Endothelial cell of umbilical vein (primary cell): ENCODE data around the gene GAS7. TPM values are rescaled to one million over a fixed set of nuclear protein-coding genes. Genes with fewer than 3 reads are reported as not detected.

Source experiments
- BruUV-seq: library from RNA; stranded (reverse); fragments of 400-500 nt; replicated peaks from 2 replicates; lab custom pipeline; 2021; lab: Mats Ljungman, UMichigan
- CTCF ChIA-PET: fragments of 300-600, 350-600 bp; sonication (Branson Sonifier 250); formaldehyde crosslinking; loops from one replicate; lab custom pipeline; 2021; ENCODE audit warnings: antibody characterized with exemption, inconsistent platforms; lab: Charles Lee
- POLR2A ChIA-PET: fragments of 300-600, 350-600 bp; sonication (Branson Sonifier 250); formaldehyde crosslinking; loops from one replicate; lab custom pipeline; 2021; ENCODE audit warnings: antibody characterized with exemption, inconsistent platforms; lab: Charles Lee
- DNase-seq: peaks from one replicate; pipeline ENCODE4 v3.0.0-alpha.2; 2011; ENCODE audit warnings: low read depth, low spot score
- FAIRE-seq: peaks from 2 replicates; lab custom pipeline; 2011; peaks lifted over from hg19 to GRCh38; lab: Jason Lieb, UNC
- H2AFZ ChIP-seq: 2 replicates; pipeline ENCODE4 v1.6.0; 2012; ENCODE audit warnings: low read depth, low read length, control low read depth, inconsistent platforms
- H3K27ac ChIP-seq: 2 replicates; pipeline ENCODE4 v1.5.1; 2011; ENCODE audit warnings: low read depth, mild to moderate bottlenecking, control low read depth, low read length, moderate library complexity; ENCODE audit not compliant: insufficient read depth
- H3K27me3 ChIP-seq, 2 experiments: 2 replicates each; pipeline versions ENCODE4 v1.6.0 to v1.6.1; 2011; ENCODE audit warnings: low read length in 2 of 2, mixed read lengths in 1 of 2; ENCODE audit not compliant: control insufficient read depth in 2 of 2, insufficient read depth in 2 of 2
- H3K36me3 ChIP-seq, 2 experiments: 2 replicates in 1 of 2; 3 replicates in 1 of 2; pipeline ENCODE4 v1.5.1; 2011; ENCODE audit warnings: low read length in 2 of 2, mild to moderate bottlenecking in 1 of 2, moderate library complexity in 1 of 2; ENCODE audit not compliant: control insufficient read depth in 2 of 2, insufficient read depth in 2 of 2; ENCODE audit errors: extremely low read depth in 1 of 2
- H3K4me1 ChIP-seq: 3 replicates; pipeline ENCODE4 v1.5.1; 2011; ENCODE audit warnings: mild to moderate bottlenecking, low read length; ENCODE audit not compliant: control insufficient read depth, insufficient read depth; ENCODE audit errors: extremely low read depth
- H3K4me2 ChIP-seq: 2 replicates; pipeline ENCODE4 v1.6.1; 2011; ENCODE audit warnings: low read length, control low read depth, mixed read lengths; ENCODE audit not compliant: insufficient read depth
- H3K4me3 ChIP-seq, 3 experiments: fragments of 200-600 bp in 1 of 3; sonication (generic), shearing (Covaris generic) in 1 of 3; replicated peaks in 1 of 3; 2 replicates each; pipeline ENCODE4 v1.5.1; 2011 to 2016; ENCODE audit warnings: control low read depth in 3 of 3, low read length in 3 of 3, mild to moderate bottlenecking in 2 of 3, inconsistent platforms in 1 of 3, low read depth in 1 of 3, moderate library complexity in 1 of 3; ENCODE audit not compliant: insufficient read depth in 1 of 3
- H3K79me2 ChIP-seq: 2 replicates; pipeline ENCODE4 v1.6.0; 2012; ENCODE audit warnings: low read length, inconsistent platforms; ENCODE audit not compliant: control insufficient read depth, insufficient read depth
- H3K9ac ChIP-seq: replicated peaks from 2 replicates; pipeline ENCODE3; 2011; ENCODE audit warnings: low read length, control low read depth; ENCODE audit not compliant: insufficient read depth; ENCODE audit errors: extremely low read depth
- H3K9me1 ChIP-seq: replicated peaks from 3 replicates; pipeline ENCODE4 v1.6.0; 2011; ENCODE audit warnings: mild to moderate bottlenecking, low read length; ENCODE audit not compliant: control insufficient read depth, insufficient read depth; ENCODE audit errors: extremely low read depth
- H3K9me3 ChIP-seq: replicated peaks from 2 replicates; pipeline ENCODE4 v1.5.1; 2012; ENCODE audit warnings: low read length, inconsistent platforms; ENCODE audit not compliant: control insufficient read depth, insufficient read depth
- H4K20me1 ChIP-seq: replicated peaks from 2 replicates; pipeline ENCODE3; 2011; ENCODE audit warnings: mild to moderate bottlenecking, low read length; ENCODE audit not compliant: control insufficient read depth, insufficient read depth; ENCODE audit errors: extremely low read depth
- EZH2 ChIP-seq: IDR thresholded peaks from 2 replicates; pipeline ENCODE4 v1.6.1; 2012; ENCODE audit warnings: borderline replicate concordance, low read depth, mild to moderate bottlenecking, moderate library complexity, low read length, inconsistent platforms; ENCODE audit not compliant: severe bottlenecking
- FOS ChIP-seq: IDR thresholded peaks from 2 replicates; pipeline ENCODE4 v1.6.1; 2011; ENCODE audit warnings: mild to moderate bottlenecking, low read length, moderate library complexity, borderline replicate concordance; ENCODE audit not compliant: insufficient read depth
- GATA2 ChIP-seq: IDR thresholded peaks from 2 replicates; pipeline ENCODE4 v1.7.0; 2011; ENCODE audit warnings: low read depth, mild to moderate bottlenecking, moderate library complexity, mixed read lengths, low read length; ENCODE audit not compliant: insufficient read length, insufficient read depth
- JUN ChIP-seq: IDR thresholded peaks from 2 replicates; pipeline ENCODE4 v1.6.1; 2011; ENCODE audit warnings: borderline replicate concordance, low read depth; ENCODE audit not compliant: insufficient read length, insufficient read depth
- MYC ChIP-seq: IDR thresholded peaks from one replicate; pipeline ENCODE4 v1.6.1; 2011; ENCODE audit warnings: mild to moderate bottlenecking, low read depth, low read length
- POLR2AphosphoS5 ChIP-seq: IDR thresholded peaks from 2 replicates; pipeline ENCODE4 v1.6.1; 2012; ENCODE audit warnings: low read depth, mild to moderate bottlenecking, control low read depth, low read length, moderate library complexity; ENCODE audit not compliant: insufficient read depth
- dilution Hi-C: fragments of 300-500 bp; cut with MboI; formaldehyde crosslinking; loops from one replicate; pipeline ENCODE4 v1.15.0; 2019; ENCODE audit warnings: low sequenced_read_pairs; ENCODE audit not compliant: extremely low pct_ligation_motif_present
- intact Hi-C: fragments of 100-400 bp; cut with micrococcal nuclease; formaldehyde crosslinking; loops from one replicate; pipeline ENCODE4 v1.10.0; 2022
- polyA plus RNA-seq, 4 experiments: library from polyadenylated mRNA; depleted of rRNA in 3 of 4; stranded (reverse) in 3 of 4; unstranded in 1 of 4; fragments of >200 nt; gene quantifications; 2 replicates each; pipeline versions ENCODE4 v1.2.1 to v1.2.3, GENCODE V29; 2011 to 2012; ENCODE audit warnings: missing spikeins in 1 of 4
- total RNA-seq: library from RNA; stranded (reverse); gene quantifications from 2 replicates; pipeline ENCODE4 v1.2.3, GENCODE V29; 2021

The GAS7 gene
- total and polyA plus RNA-seq, 2 donors (not counting 3 experiments of a cell fraction or from before 2014, with no cell fraction given): not detected

- DNase-seq (no peak), FAIRE-seq (no peak)
- intact Hi-C loops: no loop called here
- dilution Hi-C loops: no loop called here
- H3K9me1 ChIP-seq: no peaks in the 10 kb centered on the region
- ChIA-PET POLR2A (no interaction called here), CTCF (no interaction called here)
- TF ChIP-seq GATA2 (no peak), POLR2AphosphoS5 (no peak), FOS (no peak), JUN (no peak)
- H3K27me3 ChIP-seq: no peaks in the 10 kb centered on the region
- H2AFZ ChIP-seq: no peak overlapping the region
- no peak overlapping the region for H3K9ac ChIP-seq
- no peaks in the 10 kb centered on the region for H3K79me2 ChIP-seq
- H3K4me3 ChIP-seq: no peak overlapping the region
- H4K20me1 ChIP-seq: no peaks in the 10 kb centered on the region
- H3K4me1 ChIP-seq: no peaks in the 10 kb centered on the region
- peaks cover 11% of the 10 kb centered on the region for H3K9me3 ChIP-seq
- BruUV-seq: no TSS peak
- no peak overlapping the region for H3K27ac ChIP-seq
- no peak overlapping the region for H3K4me2 ChIP-seq
- no peaks in the 10 kb centered on the region for H3K36me3 ChIP-seq
These were observed 312.1 kb downstream of the GAS7 start for GRCh38 chr17:9886141-9886930.

GRCh38 chr17:9883451-9883850, 315.0 kb downstream of the GAS7 start:
- DNase-seq: no peak

More at GRCh38 chr17:9883451-9883850, 315.0 kb downstream of the GAS7 start:
- BruUV-seq: no TSS peak
- H3K4me1 ChIP-seq: no peaks in the 10 kb centered on the region
- no peaks in the 10 kb centered on the region for H4K20me1 ChIP-seq
- POLR2A ChIA-PET: no interaction called here
- H3K4me2 ChIP-seq: no peak overlapping the region
- no peaks in the 10 kb centered on the region for H3K36me3 ChIP-seq
- H2AFZ ChIP-seq: no peak overlapping the region
- H3K27ac ChIP-seq: no peak overlapping the region
- H3K4me3 ChIP-seq: no peak overlapping the region
- intact Hi-C loops: no loop called here
- no peaks in the 10 kb centered on the region for H3K9me1 ChIP-seq
- no peaks in the 10 kb centered on the region for H3K27me3 ChIP-seq
- no peak for TF ChIP-seq MYC
- TF ChIP-seq FOS: no peak
- no peak for TF ChIP-seq EZH2
- CTCF ChIA-PET: no interaction called here
- no peak for FAIRE-seq
- dilution Hi-C loops: no loop called here
- H3K9me3 ChIP-seq: peaks cover 8% of the 10 kb centered on the region
- H3K9ac ChIP-seq: no peak overlapping the region
- no peaks in the 10 kb centered on the region for H3K79me2 ChIP-seq
